Measurements from ENCODE around the gene TAGLN2.

TAGLN2 gene

GRCh38 chr1:159869173-159869572, 56.1 kb downstream of the TAGLN2 start:
- DNase-seq: no peak

- DNase-seq: no peak
Measured at GRCh38 chr1:159868766-159869165, 56.5 kb downstream of the TAGLN2 start.

Data from CD4-positive, alpha-beta T cell treated with Interleukin-10 for 1 hour (primary cell).